H1 (cell line): ENCODE results near the gene SSH2. TPM values are rescaled to one million over a fixed set of nuclear protein-coding genes. Genes with fewer than 3 reads are reported as not detected.

Source experiments
- CTCF ChIA-PET: fragments of 300-600 bp; sonication (Branson Sonifier 250); formaldehyde crosslinking; loops from one replicate; lab custom pipeline; 2021; ENCODE audit not compliant: partially characterized antibody; lab: Charles Lee
- POLR2A ChIA-PET: fragments of 300-600 bp; sonication (Branson Sonifier 250); formaldehyde crosslinking; loops from one replicate; lab custom pipeline; 2021; ENCODE audit warnings: inconsistent platforms; ENCODE audit not compliant: partially characterized antibody; lab: Charles Lee
- DNase-seq, 2 experiments: peaks; one replicate each; pipeline versions ENCODE4 v3.0.0 to v3.0.0-alpha.2; 2010 to 2022; ENCODE audit warnings: low spot score in 2 of 2, low read depth in 1 of 2, mixed read lengths in 1 of 2
- FAIRE-seq: peaks from 2 replicates; lab custom pipeline; 2011; peaks lifted over from hg19 to GRCh38; lab: Jason Lieb, UNC
- H2AFZ ChIP-seq: 2 replicates; pipeline ENCODE4 v1.8.1; 2012; ENCODE audit warnings: low read length, inconsistent platforms
- H2AK5ac ChIP-seq: 2 replicates; pipeline ENCODE4 v1.6.1; 2013; ENCODE audit warnings: low read depth, low read length
- H2BK120ac ChIP-seq: replicated peaks from 2 replicates; pipeline ENCODE3; 2013; ENCODE audit warnings: low read depth, low read length, inconsistent platforms
- H2BK12ac ChIP-seq: 2 replicates; pipeline ENCODE4 v1.6.1; 2013; ENCODE audit warnings: low read depth, low read length
- H2BK15ac ChIP-seq: 2 replicates; pipeline ENCODE4 v1.6.1; 2013; ENCODE audit warnings: low read length
- H2BK20ac ChIP-seq: 2 replicates; pipeline ENCODE4 v1.6.1; 2013; ENCODE audit warnings: low read length
- H2BK5ac ChIP-seq: 2 replicates; pipeline ENCODE4 v1.6.1; 2013; ENCODE audit warnings: low read depth, low read length
- H3K14ac ChIP-seq: 2 replicates; pipeline ENCODE4 v1.6.1; 2013; ENCODE audit warnings: inconsistent platforms; ENCODE audit not compliant: insufficient read length
- H3K18ac ChIP-seq: 2 replicates; pipeline ENCODE4 v1.6.1; 2013; ENCODE audit warnings: low read length; ENCODE audit errors: extremely low read depth
- H3K23ac ChIP-seq: 2 replicates; pipeline ENCODE4 v1.6.1; 2013; ENCODE audit warnings: inconsistent platforms; ENCODE audit not compliant: insufficient read length
- H3K23me2 ChIP-seq: 2 replicates; pipeline ENCODE4 v1.6.1; 2013; ENCODE audit warnings: low read depth, low read length
- H3K27ac ChIP-seq: 2 replicates; pipeline ENCODE4 v1.6.1; 2011; ENCODE audit warnings: low read depth, low read length, inconsistent platforms
- H3K27me3 ChIP-seq, 4 experiments: replicated peaks in 1 of 4; 1 replicate in 1 of 4; 2 replicates in 3 of 4; pipeline versions ENCODE4 v1.6.1 to v1.8.1; 2011 to 2013; ENCODE audit warnings: low read length in 3 of 4, mild to moderate bottlenecking in 3 of 4, inconsistent platforms in 2 of 4, mixed read lengths in 2 of 4, moderate library complexity in 1 of 4; ENCODE audit not compliant: control insufficient read depth in 3 of 4, insufficient read depth in 3 of 4; ENCODE audit errors: extremely low read depth in 1 of 4
- H3K36me3 ChIP-seq, 4 experiments: 2 replicates each; pipeline versions ENCODE4 v1.6.1 to v1.8.1; 2011 to 2013; ENCODE audit warnings: mild to moderate bottlenecking in 4 of 4, low read length in 3 of 4, moderate library complexity in 2 of 4, control low read depth in 1 of 4, inconsistent platforms in 1 of 4; ENCODE audit not compliant: insufficient read depth in 4 of 4, control insufficient read depth in 2 of 4
- H3K4ac ChIP-seq: replicated peaks from 2 replicates; pipeline ENCODE3; 2013; ENCODE audit warnings: low read length, low read depth, mixed read lengths, inconsistent platforms; ENCODE audit not compliant: insufficient read length
- H3K4me1 ChIP-seq, 4 experiments: replicated peaks in 1 of 4; 1 replicate in 1 of 4; 2 replicates in 3 of 4; pipeline versions ENCODE4 v1.6.1 to v1.8.1; 2011 to 2013; ENCODE audit warnings: low read length in 3 of 4, inconsistent platforms in 2 of 4, mixed read lengths in 1 of 4; ENCODE audit not compliant: insufficient read depth in 4 of 4, control insufficient read depth in 3 of 4
- H3K4me2 ChIP-seq, 2 experiments: 2 replicates each; pipeline versions ENCODE4 v1.6.1 to v1.8.1; 2011 to 2013; ENCODE audit warnings: low read depth in 2 of 2, low read length in 2 of 2, control low read depth in 1 of 2, inconsistent platforms in 1 of 2, mild to moderate bottlenecking in 1 of 2; ENCODE audit not compliant: insufficient read depth in 1 of 2
- H3K4me3 ChIP-seq, 4 experiments: fragments of 200-600, 300-600 bp in 1 of 4; sonication (generic), shearing (Covaris generic), sonication (Bioruptor Twin) in 1 of 4; 2 replicates each; pipeline versions ENCODE4 v1.5.1 to v1.8.1; 2011 to 2016; ENCODE audit warnings: low read length in 4 of 4, low read depth in 3 of 4, control low read depth in 2 of 4, inconsistent platforms in 2 of 4, mild to moderate bottlenecking in 2 of 4, mixed read lengths in 1 of 4, moderate library complexity in 1 of 4; ENCODE audit not compliant: insufficient read depth in 2 of 4; ENCODE audit errors: extremely low read depth in 1 of 4
- H3K56ac ChIP-seq: replicated peaks from 2 replicates; pipeline ENCODE3; 2013; ENCODE audit warnings: low read depth, mild to moderate bottlenecking, mixed read lengths, low read length, inconsistent platforms; ENCODE audit not compliant: insufficient read length
- H3K79me1 ChIP-seq: 2 replicates; pipeline ENCODE4 v1.6.1; 2013; ENCODE audit warnings: low read depth, low read length, control low read depth
- H3K79me2 ChIP-seq, 2 experiments: 2 replicates each; pipeline versions ENCODE4 v1.6.1 to v1.8.1; 2012 to 2013; ENCODE audit warnings: low read length in 2 of 2, mild to moderate bottlenecking in 2 of 2, inconsistent platforms in 1 of 2; ENCODE audit not compliant: insufficient read depth in 2 of 2, control insufficient read depth in 1 of 2
- H3K9ac ChIP-seq, 4 experiments: replicated peaks in 1 of 4; 1 replicate in 1 of 4; 2 replicates in 3 of 4; pipeline versions ENCODE4 v1.6.1 to v1.8.1; 2011 to 2013; ENCODE audit warnings: low read depth in 3 of 4, low read length in 3 of 4, control low read depth in 2 of 4, mild to moderate bottlenecking in 2 of 4, moderate library complexity in 2 of 4, inconsistent platforms in 1 of 4; ENCODE audit errors: extremely low read depth in 1 of 4
- H3K9me3 ChIP-seq, 2 experiments: 2 replicates each; pipeline versions ENCODE4 v1.6.1 to v1.8.1; 2012 to 2013; ENCODE audit warnings: mild to moderate bottlenecking in 2 of 2, moderate library complexity in 2 of 2, control low read depth in 1 of 2, inconsistent platforms in 1 of 2, low read depth in 1 of 2, low read length in 1 of 2, mixed read lengths in 1 of 2; ENCODE audit not compliant: insufficient read depth in 2 of 2
- H4K20me1 ChIP-seq, 2 experiments: replicated peaks in 1 of 2; 2 replicates each; pipeline versions ENCODE3 to v1.8.1; 2011 to 2013; ENCODE audit warnings: inconsistent platforms in 2 of 2, low read length in 2 of 2, mild to moderate bottlenecking in 1 of 2; ENCODE audit not compliant: insufficient read depth in 2 of 2, control insufficient read depth in 1 of 2
- H4K5ac ChIP-seq: 2 replicates; pipeline ENCODE4 v1.6.1; 2013; ENCODE audit warnings: low read length, low read depth, mixed read lengths, inconsistent platforms; ENCODE audit not compliant: insufficient read length
- H4K8ac ChIP-seq: 2 replicates; pipeline ENCODE4 v1.8.0; 2013; ENCODE audit warnings: mild to moderate bottlenecking, moderate library complexity, low read length, inconsistent platforms; ENCODE audit not compliant: insufficient read depth; ENCODE audit errors: extremely low read depth
- H4K91ac ChIP-seq: replicated peaks from 2 replicates; pipeline ENCODE3; 2013; ENCODE audit warnings: low read length, mixed read lengths, inconsistent platforms; ENCODE audit not compliant: insufficient read length
- CREB1 ChIP-seq: IDR thresholded peaks from 2 replicates; pipeline ENCODE4 v1.6.1; 2012; ENCODE audit warnings: inconsistent platforms
- EGR1 ChIP-seq: IDR thresholded peaks from 2 replicates; pipeline ENCODE4 v1.6.1; 2011; ENCODE audit warnings: low read depth, low read length, borderline replicate concordance
- KDM5A ChIP-seq: fragments of 200-600 bp; IDR thresholded peaks from 2 replicates; pipeline ENCODE4 v1.7.1; 2012; ENCODE audit warnings: mild to moderate bottlenecking, low read length, inconsistent platforms, mixed read lengths
- MAFK ChIP-seq: IDR thresholded peaks from 2 replicates; pipeline ENCODE4 v1.6.1; 2012; ENCODE audit warnings: low read depth, mild to moderate bottlenecking, improper control_type of control experiment, low read length
- PHF8 ChIP-seq: fragments of 200-600 bp; sonication (generic); conservative IDR thresholded peaks from 2 replicates; pipeline ENCODE4 v1.7.1; 2012; ENCODE audit warnings: low read depth, mild to moderate bottlenecking, inconsistent platforms, low read length, moderate library complexity
- POLR2A ChIP-seq, 2 experiments: IDR thresholded peaks; 1 replicate in 1 of 2; 2 replicates in 1 of 2; pipeline ENCODE4 v1.6.1; 2011; ENCODE audit warnings: low read depth in 2 of 2, low read length in 2 of 2, mild to moderate bottlenecking in 2 of 2; ENCODE audit errors: control extremely low read depth in 1 of 2
- POU5F1 ChIP-seq: IDR thresholded peaks from 2 replicates; pipeline ENCODE4 v1.6.1; 2011; ENCODE audit warnings: low read depth, mild to moderate bottlenecking, low read length, moderate library complexity
- RBBP5 ChIP-seq: IDR thresholded peaks from 2 replicates; pipeline ENCODE4 v1.7.1; 2012; ENCODE audit warnings: low read depth, mild to moderate bottlenecking, inconsistent platforms, low read length, moderate library complexity, borderline replicate concordance
- TEAD4 ChIP-seq: IDR thresholded peaks from 2 replicates; pipeline ENCODE4 v1.6.1; 2012; ENCODE audit warnings: low read depth, low read length, inconsistent platforms, mixed read lengths
- WGBS, 2 experiments: shearing (Covaris generic) in 1 of 2; methylation state at CpG; one replicate each; pipeline versions ENCODE4 v1.1.6 to v1.1.7; 2013 to 2015; ENCODE audit warnings: low lambda C conversion rate in 2 of 2, mixed read lengths in 2 of 2, inconsistent platforms in 1 of 2, low coverage in 1 of 2, missing lambda C conversion rate in 1 of 2; ENCODE audit not compliant: insufficient replicate concordance in 2 of 2, insufficient coverage in 1 of 2, insufficient read length in 1 of 2; ENCODE audit errors: extremely low coverage in 1 of 2, missing lambda C conversion rate in 1 of 2; 5-methylcytosine and 5-hydroxymethylcytosine counted together
- polyA plus RNA-seq, 7 experiments: library from polyadenylated mRNA; depleted of rRNA in 3 of 7; stranded (reverse) in 5 of 7; unstranded in 2 of 7; fragments of >200 nt in 5 of 7; fragments of 200-250 nt in 2 of 7; gene quantifications; 1 replicate in 5 of 7; 2 replicates in 1 of 7; 4 replicates in 1 of 7; pipeline versions ENCODE4 v1.2.1 to v1.2.3, GENCODE V29; 2011 to 2013; ENCODE audit warnings: missing spikeins in 2 of 7, mixed read lengths in 2 of 7
- total RNA-seq: library from RNA; stranded (reverse); fragmentation: NEBNext Ultra II Directional; extraction: Animal tissue kit (Norgen Biotek cat#: 25700); gene quantifications from 2 replicates; pipeline ENCODE4 v1.2.1, GENCODE V29; 2021

Gene SSH2
- total and polyA plus RNA-seq, 2 of the 8 experiments (the other 6 are each of a cell fraction or from before 2014, with no cell fraction given), result 5.2 to 15.9 TPM

DNA sequence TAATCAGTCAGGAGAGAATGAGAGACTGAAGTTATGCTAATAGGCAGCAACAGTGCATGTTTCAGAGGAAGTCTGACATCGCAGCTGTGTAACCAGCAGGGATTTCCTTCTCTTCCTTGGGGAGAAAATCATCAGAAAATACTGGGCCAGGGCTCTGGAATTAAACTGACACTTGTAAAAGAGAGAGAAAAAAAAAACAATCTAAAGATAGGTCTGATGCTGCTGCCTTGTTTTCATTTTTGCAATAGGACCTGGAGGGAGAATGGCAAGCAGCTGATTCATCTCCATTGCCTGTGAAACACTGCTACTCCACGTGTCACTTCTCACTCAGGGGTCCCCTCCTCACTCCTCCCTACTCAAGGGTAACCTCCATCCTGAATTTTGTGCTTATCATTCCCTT lies 289.6 kb downstream of the SSH2 start:
- 57% methylated on average over 2 of the region's 2 CpGs; no CpG with 5 or more reads in 1 of the 2 experiments for WGBS, 2 experiments
- no peaks in the 10 kb centered on the region for H4K20me1 ChIP-seq
- no peaks in the 10 kb centered on the region for H3K79me2 ChIP-seq
- ChIA-PET POLR2A (interaction anchor here (0.7 to 1.5 kb wide), 2 partner anchors 8 to 116 kb away, joined by 4 read pairs; no protein-coding TSS in a partner anchor), CTCF (interaction anchor here (0.6 to 7.9 kb wide), 21 partner anchors 14 to 449 kb away, joined by 3 to 97 read pairs (median 5); partner anchors contain the start of gene SSH2)
- no peak overlapping the region for H2BK5ac ChIP-seq
- no peak overlapping the region for H3K4me2 ChIP-seq
- no peak for DNase-seq
- H3K14ac ChIP-seq, result no peak overlapping the region
- H2BK12ac ChIP-seq, result no peak overlapping the region
- H3K56ac ChIP-seq, result no peak overlapping the region
- 0 out of 7 replicates have a peak overlapping the region, but pooled peaks of 1 of the 4 experiments have one; percentile 29 for H3K9ac ChIP-seq
- no peak overlapping the region for H4K91ac ChIP-seq
- no peaks in the 10 kb centered on the region; a peak in 1 of 8 replicates for H3K36me3 ChIP-seq
- no peak overlapping the region for H2BK20ac ChIP-seq
- no peak overlapping the region for H4K5ac ChIP-seq
- no peaks in the 10 kb centered on the region for H3K27me3 ChIP-seq
- no peak overlapping the region for H3K4ac ChIP-seq
- no peaks in the 10 kb centered on the region for H3K79me1 ChIP-seq
- peaks cover 0 to 10% (median 3%) of the 10 kb centered on the region in 4 experiments; a peak in 3 of 7 replicates for H3K4me1 ChIP-seq
- no peak overlapping the region for H4K8ac ChIP-seq
- H2AK5ac ChIP-seq, result no peak overlapping the region
- no peaks in the 10 kb centered on the region; the same call in 1 of the 2 replicates for H3K23me2 ChIP-seq
- H3K27ac ChIP-seq, result no peak overlapping the region
- H3K9me3 ChIP-seq, result no peaks in the 10 kb centered on the region
- FAIRE-seq, result no peak
- no peak overlapping the region for H3K18ac ChIP-seq
- H3K23ac ChIP-seq, result no peak overlapping the region
- H2BK15ac ChIP-seq, result no peak overlapping the region
- no peak overlapping the region for H3K4me3 ChIP-seq
- H2BK120ac ChIP-seq, result no peak overlapping the region
- no peak overlapping the region for H2AFZ ChIP-seq
- no peak for TF ChIP-seq CREB1
- no peak for TF ChIP-seq KDM5A
- TF ChIP-seq POLR2A (IDR thresholded peaks at IDR 0.05; ENCODE audit: control extremely low read depth in 1 of 2, low read depth in 2 of 2, low read length in 2 of 2), result no peak
- no peak for TF ChIP-seq EGR1
- TF ChIP-seq PHF8, result no peak
- no peak for TF ChIP-seq MAFK
- TF ChIP-seq POU5F1, result no peak
- TF ChIP-seq RBBP5, result no peak
- no peak for TF ChIP-seq TEAD4
